Activated gamma-delta T cell treated with Interleukin-2 at 50 U/mL for 16 hours (primary cell): ENCODE results near the gene DKK3.

Source experiments
- DNase-seq: peaks from one replicate; pipeline ENCODE4 v3.0.0-alpha.2; 2020

Gene DKK3

GRCh38 chr11:11980841-11981308 is 27.6 kb downstream of the DKK3 start:
- DNase-seq: no peak

- DNase-seq: no peak
Observed at GRCh38 chr11:11980200-11980599, 28.2 kb downstream of the DKK3 start.

- no peak for DNase-seq
Observed at GRCh38 chr11:11979488-11980117, 28.8 kb downstream of the DKK3 start.

GRCh38 chr11:11978792-11979487 is 29.5 kb downstream of the DKK3 start:
- DNase-seq: no peak

- no peak for DNase-seq
Observed at GRCh38 chr11:11978098-11978637, 30.3 kb downstream of the DKK3 start.

- no peak for DNase-seq
Observed at GRCh38 chr11:11977206-11977938, 31.1 kb downstream of the DKK3 start.

GRCh38 chr11:11976481-11977127 is 31.8 kb downstream of the DKK3 start:
- DNase-seq: no peak

- DNase-seq: no peak
Observed at GRCh38 chr11:11975201-11976092, 33.0 kb downstream of the DKK3 start.

- no peak for DNase-seq
Observed at GRCh38 chr11:11973866-11974265, 34.6 kb downstream of the DKK3 start.

GRCh38 chr11:11973361-11973800 is 35.0 kb downstream of the DKK3 start:
- no peak for DNase-seq

GRCh38 chr11:11972730-11973341 is 35.6 kb downstream of the DKK3 start:
- no peak for DNase-seq

- DNase-seq: no peak
Observed at GRCh38 chr11:11971906-11972547, 36.4 kb downstream of the DKK3 start.

- DNase-seq: no peak
Observed at GRCh38 chr11:11970556-11970955, 37.9 kb downstream of the DKK3 start.

GRCh38 chr11:11969380-11970215 is 38.8 kb downstream of the DKK3 start:
- DNase-seq: no peak

- no peak for DNase-seq
Observed at GRCh38 chr11:11968511-11969280, 39.7 kb downstream of the DKK3 start.

GRCh38 chr11:11967669-11968510 is 40.5 kb downstream of the DKK3 start:
- DNase-seq: no peak

- peak; percentile 71 for DNase-seq
Observed at GRCh38 chr11:11966826-11967668, 41.4 kb downstream of the DKK3 start.
